ENCODE measurements around the gene ADAMTS3.
A peak's percentile ranks its signal among the peaks of the same experiment; 100 is the strongest.

ADAMTS3 gene

GRCh38 chr4:72326692-72327632 is 242.1 kb downstream of the ADAMTS3 start:
- peak; percentile 21 for DNase-seq

GRCh38 chr4:72325215-72325614 is 243.8 kb downstream of the ADAMTS3 start:
- no peak for DNase-seq

GRCh38 chr4:72323227-72323626 is 245.8 kb downstream of the ADAMTS3 start:
- DNase-seq, result no peak

GRCh38 chr4:72320223-72320948 is 248.6 kb downstream of the ADAMTS3 start:
- no peak for DNase-seq

GRCh38 chr4:72319601-72320021 is 249.4 kb downstream of the ADAMTS3 start:
- no peak for DNase-seq

- DNase-seq, result no peak
Observed at GRCh38 chr4:72318421-72319170, 250.4 kb downstream of the ADAMTS3 start.

GRCh38 chr4:72314869-72315268 is 254.2 kb downstream of the ADAMTS3 start:
- DNase-seq, result no peak

- DNase-seq, result no peak
Observed at GRCh38 chr4:72313121-72313520, 255.9 kb downstream of the ADAMTS3 start.

GRCh38 chr4:72312032-72312650 is 256.9 kb downstream of the ADAMTS3 start:
- DNase-seq, result no peak

GRCh38 chr4:72311291-72311690 is 257.7 kb downstream of the ADAMTS3 start:
- no peak for DNase-seq

GRCh38 chr4:72305620-72306019 is 263.4 kb downstream of the ADAMTS3 start:
- DNase-seq, result no peak

- DNase-seq, result no peak
Observed at GRCh38 chr4:72305080-72305479, 263.9 kb downstream of the ADAMTS3 start.

- DNase-seq, result peak; percentile 5
Observed at GRCh38 chr4:72302981-72303704, 265.9 kb downstream of the ADAMTS3 start.

- DNase-seq, result no peak
Observed at GRCh38 chr4:72301759-72302158, 267.3 kb downstream of the ADAMTS3 start.

GRCh38 chr4:72300126-72300525 is 268.9 kb downstream of the ADAMTS3 start:
- no peak for DNase-seq

- DNase-seq, result peak; percentile 15
Observed at GRCh38 chr4:72295966-72296557, 273.0 kb downstream of the ADAMTS3 start.

GRCh38 chr4:72290737-72291136 is 278.3 kb downstream of the ADAMTS3 start:
- DNase-seq, result no peak

- no peak for DNase-seq
Observed at GRCh38 chr4:72286910-72287309, 282.1 kb downstream of the ADAMTS3 start.

GRCh38 chr4:72286185-72286584 is 282.8 kb downstream of the ADAMTS3 start:
- peak; percentile 24 for DNase-seq

GRCh38 chr4:72283357-72283756 is 285.7 kb downstream of the ADAMTS3 start:
- no peak for DNase-seq

- DNase-seq, result no peak
Observed at GRCh38 chr4:72280252-72280651, 288.8 kb downstream of the ADAMTS3 start.

- DNase-seq, result no peak
Observed at GRCh38 chr4:72275381-72275780, 293.6 kb downstream of the ADAMTS3 start.

Data from DMS153 (cell line).